ENCODE data around the gene TANC1.
"Not testable (repeated sequence)": the region's sequence is repeated elsewhere in the genome, so short reads cannot be mapped to it uniquely, and the experiment has no call there.

Gene TANC1

DNA sequence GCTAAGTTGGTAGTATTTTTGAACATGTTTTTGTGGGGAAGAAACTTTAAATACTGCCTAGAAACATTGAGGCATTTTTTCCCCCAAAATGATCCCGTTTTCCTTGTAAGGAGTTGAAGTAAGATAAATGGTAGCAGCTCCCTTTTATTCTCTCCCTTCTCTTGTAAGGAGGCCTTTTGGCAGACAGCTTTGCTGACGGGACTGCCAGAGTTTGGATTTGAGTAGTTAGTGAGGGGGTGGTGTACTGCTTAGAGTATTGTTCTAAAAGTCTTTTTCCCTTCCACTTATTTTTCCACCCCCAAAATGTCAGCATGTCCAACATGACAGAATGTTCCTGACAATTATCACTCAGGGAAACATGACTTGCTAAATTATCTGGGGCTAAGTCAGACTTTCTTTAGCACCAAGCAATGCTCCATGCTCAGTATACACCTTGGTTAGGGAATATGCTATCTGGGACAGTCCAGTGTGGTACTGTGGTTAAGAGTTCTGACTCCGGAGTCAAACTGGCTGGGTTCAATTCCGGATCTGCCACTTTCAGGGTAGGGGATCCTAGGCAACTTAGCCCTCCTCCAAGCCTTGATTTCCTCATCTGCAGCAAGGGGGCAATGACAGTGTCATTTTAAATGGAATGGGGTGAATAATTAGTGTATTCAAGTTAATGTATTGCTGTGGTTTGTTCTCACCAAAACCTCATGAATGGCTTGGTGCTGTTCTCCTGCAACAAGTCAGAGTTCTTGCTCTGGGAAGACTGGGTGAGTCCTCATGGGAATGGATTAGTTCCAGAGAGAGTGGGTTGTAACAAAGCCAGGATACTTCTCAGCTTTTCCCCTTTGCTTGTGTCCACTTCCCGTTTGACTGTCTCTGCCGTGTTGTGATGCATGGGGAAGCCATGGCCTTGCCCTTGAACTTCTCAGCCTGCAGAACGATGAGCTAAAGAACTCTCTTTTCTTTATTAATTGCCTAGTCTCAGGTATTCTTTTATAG, 116.2 kb downstream of the TANC1 start:
- DNase-seq (ENCODE audit: low read depth in 2 of 3, low spot score in 1 of 3) = no peak

GRCh38 chr2:159086342-159086741, 117.9 kb downstream of the TANC1 start:
- DNase-seq (ENCODE audit: low read depth in 2 of 3, low spot score in 1 of 3) = no peak

DNA sequence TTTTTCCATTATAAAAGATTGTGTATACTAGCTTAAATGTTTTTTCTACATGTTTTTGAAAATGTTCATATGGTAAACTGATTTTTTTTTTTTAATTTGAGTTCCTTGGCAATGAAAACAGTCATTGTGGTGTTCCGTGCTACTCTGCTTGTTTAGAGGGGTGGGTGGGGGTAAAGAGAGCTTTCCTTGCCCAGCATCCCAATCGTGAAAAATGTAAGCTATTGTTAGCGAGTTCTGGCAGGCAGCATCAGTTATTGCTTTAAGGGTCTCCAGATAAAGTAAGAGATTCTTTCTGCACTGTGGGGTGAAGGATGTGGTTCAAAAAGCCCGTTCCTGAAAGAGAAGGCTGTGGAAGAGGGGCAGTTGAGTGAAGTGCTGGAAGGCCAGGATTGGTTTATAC, 118.4 kb downstream of the TANC1 start:
- DNase-seq (ENCODE audit: low read depth in 2 of 3, low spot score in 1 of 3) = no peak

GRCh38 chr2:159088906-159089305, 120.5 kb downstream of the TANC1 start:
- no peak for DNase-seq (ENCODE audit: low read depth in 2 of 3, low spot score in 1 of 3)

DNA sequence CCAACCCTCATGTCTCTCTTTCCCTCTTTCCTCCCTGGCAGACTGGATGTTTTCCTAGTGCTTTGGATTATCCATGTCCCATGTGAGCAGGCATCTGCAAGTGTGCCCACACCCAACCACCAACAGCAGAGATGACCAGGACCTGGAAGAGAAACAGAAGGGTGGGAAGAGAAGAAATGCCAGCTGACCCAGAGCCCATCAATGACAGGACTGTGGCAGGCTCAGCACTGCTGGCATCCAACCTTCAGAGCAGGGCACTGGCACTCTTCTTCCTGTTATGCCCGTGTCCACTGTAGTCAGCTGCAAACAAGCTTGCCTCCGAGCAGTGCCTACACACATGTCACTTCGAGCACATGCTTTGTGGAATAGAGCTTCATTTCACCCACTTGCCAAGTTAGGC, 121.1 kb downstream of the TANC1 start:
- DNase-seq (ENCODE audit: low read depth in 2 of 3, low spot score in 1 of 3) = no peak

- no peak for DNase-seq (ENCODE audit: low read depth in 2 of 3, low spot score in 1 of 3)
Measured at GRCh38 chr2:159090514-159091201, 122.2 kb downstream of the TANC1 start.

DNA sequence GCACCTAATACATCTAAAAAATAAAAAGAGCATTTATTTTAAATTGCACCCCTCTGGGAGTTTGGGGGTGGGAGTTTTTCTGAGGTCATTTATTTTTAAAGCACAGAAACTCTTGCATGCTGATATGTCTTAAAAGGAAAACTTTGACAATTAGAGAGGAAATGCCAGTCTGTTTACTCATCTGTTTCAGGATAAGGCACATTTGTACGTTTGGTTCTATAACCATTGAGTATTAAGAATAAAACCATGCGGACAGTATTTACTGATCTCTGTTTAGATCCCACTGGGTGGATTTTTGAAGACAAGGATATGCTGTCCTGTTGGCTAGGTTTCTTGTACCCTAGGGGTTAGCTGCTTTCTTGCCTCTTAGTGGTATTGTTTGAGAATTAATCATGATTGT, 122.9 kb downstream of the TANC1 start:
- no peak for DNase-seq (ENCODE audit: low read depth in 2 of 3, low spot score in 1 of 3)

GRCh38 chr2:159091976-159092375, 123.5 kb downstream of the TANC1 start:
- no peak for DNase-seq (ENCODE audit: low read depth in 2 of 3, low spot score in 1 of 3)

DNA sequence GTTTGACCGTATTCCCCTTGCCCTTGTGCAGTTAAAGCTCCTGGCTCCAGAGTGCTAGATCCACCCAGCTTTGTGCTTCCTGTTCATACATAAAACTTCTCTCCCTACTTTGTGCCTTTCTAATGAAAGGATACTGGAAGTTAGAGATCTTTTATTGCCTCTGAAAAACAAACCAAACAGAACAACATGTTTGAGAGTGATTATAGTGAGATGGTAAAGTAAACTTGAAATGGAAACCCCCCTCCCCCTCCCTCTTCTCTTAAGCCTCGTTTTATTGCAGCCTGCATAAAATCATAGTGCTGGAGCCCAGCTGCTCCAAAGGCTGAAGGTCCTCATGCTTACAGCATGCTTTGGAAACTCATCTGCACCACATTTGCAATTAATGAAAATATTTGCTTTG, 125.1 kb downstream of the TANC1 start:
- DNase-seq (ENCODE audit: low read depth in 2 of 3, low spot score in 1 of 3) = no peak

DNA sequence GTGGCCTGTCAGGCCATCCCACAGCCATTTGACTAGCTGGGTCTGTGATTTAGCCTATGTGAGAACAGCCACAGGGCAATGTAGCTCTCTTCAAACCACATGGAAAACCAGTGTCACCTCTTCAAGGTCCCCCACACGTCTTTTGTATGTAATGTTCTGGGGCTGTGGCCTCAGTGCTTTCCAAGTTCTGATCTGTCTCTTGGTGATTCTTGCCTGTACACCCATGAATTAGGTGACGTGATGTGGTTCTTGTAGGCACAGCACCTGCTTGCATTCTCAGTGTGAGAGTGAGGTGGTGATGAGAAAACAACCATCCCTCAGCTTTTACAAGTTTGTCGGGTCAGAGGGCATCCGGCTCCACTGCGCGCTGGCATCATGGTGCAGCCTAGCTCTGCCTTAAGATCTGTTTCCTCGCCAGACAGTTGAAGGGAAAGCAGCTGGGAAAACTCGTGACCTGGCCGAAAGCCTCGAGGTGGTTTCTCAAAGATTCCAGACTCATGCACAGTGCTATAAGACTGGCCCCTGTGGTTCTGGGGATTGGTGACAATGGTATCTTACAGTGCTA, 125.8 kb downstream of the TANC1 start:
- no peak for DNase-seq (ENCODE audit: low read depth in 2 of 3, low spot score in 1 of 3)

- no peak for DNase-seq (ENCODE audit: low read depth in 2 of 3, low spot score in 1 of 3)
Measured at GRCh38 chr2:159095813-159096212, 127.4 kb downstream of the TANC1 start.

GRCh38 chr2:159096302-159096855, 127.9 kb downstream of the TANC1 start:
- not testable (repeated sequence) for DNase-seq (ENCODE audit: low read depth in 2 of 3, low spot score in 1 of 3)

DNA sequence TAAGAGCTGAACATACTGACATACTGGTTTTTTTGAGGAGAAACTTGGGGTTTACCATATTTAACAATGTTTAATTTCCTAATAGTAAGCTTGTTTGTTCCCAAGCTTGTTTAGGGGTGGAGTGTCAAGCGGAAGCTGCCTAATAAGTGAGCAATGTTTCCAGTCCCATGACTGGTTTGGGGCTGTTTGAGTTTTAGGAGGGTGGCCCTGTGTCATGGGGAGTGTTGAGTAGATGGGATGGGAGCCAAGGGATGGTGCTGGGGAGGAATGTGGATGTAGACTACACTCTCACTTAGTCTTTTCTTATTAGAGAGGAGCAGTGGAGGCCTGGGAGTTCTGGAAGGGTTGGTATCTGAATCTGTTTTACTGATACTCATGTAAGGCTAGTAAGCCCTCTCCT, 128.5 kb downstream of the TANC1 start:
- no peak for DNase-seq (ENCODE audit: low read depth in 2 of 3, low spot score in 1 of 3)

GRCh38 chr2:159098361-159098760, 129.9 kb downstream of the TANC1 start:
- no peak for DNase-seq (ENCODE audit: low read depth in 2 of 3, low spot score in 1 of 3)

DNA sequence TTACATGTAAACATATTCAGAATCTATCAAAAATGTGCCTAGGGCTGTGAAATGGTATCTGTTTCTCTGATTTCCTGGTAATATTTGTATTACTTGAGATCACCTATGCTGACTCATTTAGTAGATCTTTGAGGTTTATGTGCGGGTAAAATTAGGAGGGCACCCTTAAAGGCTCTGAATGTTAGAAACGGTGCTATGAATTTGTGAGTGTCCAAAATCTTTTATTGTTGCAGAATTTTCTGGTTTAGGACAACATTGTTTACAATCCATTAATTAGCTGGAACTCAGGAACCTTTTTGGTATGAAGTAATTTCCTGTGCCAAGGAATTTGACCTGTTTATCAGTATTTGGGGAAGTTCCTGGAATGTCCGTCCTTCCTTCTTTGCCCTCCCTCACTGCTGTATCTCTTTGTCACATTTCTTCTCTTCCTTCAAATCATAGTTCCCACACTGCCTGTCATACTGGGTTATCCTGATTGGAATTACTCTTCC, 130.5 kb downstream of the TANC1 start:
- DNase-seq (ENCODE audit: low read depth in 2 of 3, low spot score in 1 of 3) = no peak

- DNase-seq (ENCODE audit: low read depth in 2 of 3, low spot score in 1 of 3) = no peak
Measured at GRCh38 chr2:159101755-159102489, 133.5 kb downstream of the TANC1 start.

GRCh38 chr2:159103411-159103810, 135.0 kb downstream of the TANC1 start:
- no peak for DNase-seq (ENCODE audit: low read depth in 2 of 3, low spot score in 1 of 3)

- no peak for DNase-seq (ENCODE audit: low read depth in 2 of 3, low spot score in 1 of 3)
Measured at GRCh38 chr2:159106109-159106508, 137.7 kb downstream of the TANC1 start.

GRCh38 chr2:159108181-159108893, 139.9 kb downstream of the TANC1 start:
- DNase-seq (ENCODE audit: low read depth in 2 of 3, low spot score in 1 of 3) = no peak

DNA sequence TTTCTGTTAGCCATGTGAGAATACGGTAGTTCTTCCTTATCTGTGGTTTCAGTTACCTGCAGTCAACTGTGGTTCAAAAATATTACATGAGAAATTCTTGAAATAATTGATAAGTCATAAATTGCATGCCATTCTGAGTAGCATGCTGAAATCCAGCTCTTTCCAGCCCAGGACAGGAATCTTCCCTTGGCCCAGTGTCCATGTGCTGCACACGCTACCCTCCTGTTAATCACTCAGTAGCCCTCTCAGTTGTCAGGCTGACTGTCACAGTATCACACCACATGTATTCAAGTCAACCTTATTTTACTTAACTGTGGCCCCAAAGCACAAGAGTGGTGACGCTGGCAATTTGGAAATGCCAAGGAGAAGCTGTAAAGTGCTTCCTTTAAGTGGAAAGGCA, 141.1 kb downstream of the TANC1 start:
- DNase-seq (ENCODE audit: low read depth in 2 of 3, low spot score in 1 of 3) = no peak

All from stimulated activated CD4-positive, alpha-beta T cell treated with anti-CD3 and anti-CD28 coated beads, Interleukin-12 subunit alpha, Interleukin-12 subunit beta, amount 100 ng/mL, for 48 hours (primary cell).